GM12873 (cell line): ENCODE measurements around the gene C17orf113.

ENCODE experiments used
- CTCF ChIP-seq: IDR thresholded peaks from 2 replicates; pipeline ENCODE4 v1.5.1; 2012; ENCODE audit warnings: low read depth, mild to moderate bottlenecking, moderate library complexity, low read length, control low read depth; ENCODE audit not compliant: insufficient read depth; ENCODE audit errors: missing control alignments

Gene C17orf113

GRCh38 chr17:41988418-41988817 lies 62.0 kb downstream of the C17orf113 start:
- TF ChIP-seq CTCF = no peak
